ENCODE measurements around the gene COL24A1.

COL24A1 gene

GRCh38 chr1:86156566-86157455, at the start of gene COL24A1:
COL24A1 (minus strand) TSS chr1:86156772; CDS start chr1:86156396, 376 bp downstream.
- peak; percentile 75 to 84 (median 78) for DNase-seq

GRCh38 chr1:86205741-86206140, 49.2 kb upstream of the COL24A1 start:
- DNase-seq: no peak

GRCh38 chr1:86202552-86203340, 46.2 kb upstream of the COL24A1 start:
- DNase-seq: no peak

- no peak for DNase-seq
Observed at GRCh38 chr1:86201311-86201710, 44.7 kb upstream of the COL24A1 start.

- DNase-seq: no peak
Observed at GRCh38 chr1:86200901-86201300, 44.3 kb upstream of the COL24A1 start.

- no peak for DNase-seq
Observed at GRCh38 chr1:86197206-86197855, 40.8 kb upstream of the COL24A1 start.

GRCh38 chr1:86195281-86195680, 38.7 kb upstream of the COL24A1 start:
- peak in 2 of 3 experiments; percentile 81 to 98 for DNase-seq

GRCh38 chr1:86194491-86195034, 38.0 kb upstream of the COL24A1 start:
- DNase-seq: no peak

GRCh38 chr1:86192417-86192816, 35.8 kb upstream of the COL24A1 start:
- no peak for DNase-seq

GRCh38 chr1:86191958-86192357, 35.4 kb upstream of the COL24A1 start:
- no peak for DNase-seq

GRCh38 chr1:86190873-86191272, 34.3 kb upstream of the COL24A1 start:
- no peak for DNase-seq

- DNase-seq: no peak
Observed at GRCh38 chr1:86184426-86184825, 27.9 kb upstream of the COL24A1 start.

- no peak for DNase-seq
Observed at GRCh38 chr1:86183810-86184209, 27.2 kb upstream of the COL24A1 start.

- no peak for DNase-seq
Observed at GRCh38 chr1:86176226-86176625, 19.7 kb upstream of the COL24A1 start.

GRCh38 chr1:86175756-86176155, 19.2 kb upstream of the COL24A1 start:
- DNase-seq: peak in 1 of 3 experiments; percentile 63

GRCh38 chr1:86169625-86170024, 13.1 kb upstream of the COL24A1 start:
- peak in 1 of 3 experiments; percentile 12 for DNase-seq

GRCh38 chr1:86159800-86160199, 3.2 kb upstream of the COL24A1 start:
- DNase-seq: no peak

GRCh38 chr1:86155807-86156565, 586 bp downstream of the COL24A1 start:
- DNase-seq: peak; percentile 19 to 76 (median 75)

- DNase-seq: no peak
Observed at GRCh38 chr1:86155051-86155806, 1.3 kb downstream of the COL24A1 start.

GRCh38 chr1:86154571-86155050, 2.0 kb downstream of the COL24A1 start:
- no peak for DNase-seq

- DNase-seq: no peak
Observed at GRCh38 chr1:86153836-86154235, 2.7 kb downstream of the COL24A1 start.
